Astrocyte of the spinal cord (primary cell): ENCODE results near the gene PTPRD.
"Not testable (repeated sequence)": the region's sequence is repeated elsewhere in the genome, so short reads cannot be mapped to it uniquely, and the experiment has no call there.

Experiments used
- DNase-seq: peaks from one replicate; pipeline ENCODE4 v3.0.0; 2011; ENCODE audit warnings: low read depth, low spot score
- H3K4me3 ChIP-seq: 2 replicates; pipeline ENCODE4 v1.5.1; 2011; ENCODE audit warnings: low read depth, mild to moderate bottlenecking, low read length, moderate library complexity
- in situ Hi-C: cut with HindIII; loops from 2 replicates; pipeline ENCODE4 v1.10.0; 2017; ENCODE audit warnings: low sequenced_read_pairs
- TF ChIP-seq, protein P1 (sequence below): IDR thresholded peaks from 2 replicates; pipeline ENCODE4 v1.5.1; 2012; ENCODE audit warnings: low read depth, mild to moderate bottlenecking, low read length, inconsistent platforms

The PTPRD gene

DNA sequence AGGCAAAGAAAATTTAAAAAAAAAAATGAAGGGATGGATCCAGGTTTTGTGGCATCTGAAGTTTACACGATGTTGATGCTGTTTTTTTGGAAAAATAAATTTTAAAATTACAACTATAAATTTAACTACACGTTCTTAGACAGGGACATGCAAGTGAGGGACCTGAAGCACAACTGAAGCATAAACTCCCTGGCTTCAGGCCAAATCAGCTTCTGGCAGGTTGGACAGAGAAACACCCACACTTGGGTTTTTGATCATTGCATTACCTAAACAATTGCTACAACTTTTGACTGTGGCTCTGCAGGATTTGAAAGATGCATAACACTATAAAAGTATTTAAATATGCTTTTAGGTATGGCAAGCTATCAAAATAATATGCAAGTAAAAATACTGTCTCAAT is 1494.9 kb downstream of the PTPRD start:
- TF ChIP-seq, protein P1, sequence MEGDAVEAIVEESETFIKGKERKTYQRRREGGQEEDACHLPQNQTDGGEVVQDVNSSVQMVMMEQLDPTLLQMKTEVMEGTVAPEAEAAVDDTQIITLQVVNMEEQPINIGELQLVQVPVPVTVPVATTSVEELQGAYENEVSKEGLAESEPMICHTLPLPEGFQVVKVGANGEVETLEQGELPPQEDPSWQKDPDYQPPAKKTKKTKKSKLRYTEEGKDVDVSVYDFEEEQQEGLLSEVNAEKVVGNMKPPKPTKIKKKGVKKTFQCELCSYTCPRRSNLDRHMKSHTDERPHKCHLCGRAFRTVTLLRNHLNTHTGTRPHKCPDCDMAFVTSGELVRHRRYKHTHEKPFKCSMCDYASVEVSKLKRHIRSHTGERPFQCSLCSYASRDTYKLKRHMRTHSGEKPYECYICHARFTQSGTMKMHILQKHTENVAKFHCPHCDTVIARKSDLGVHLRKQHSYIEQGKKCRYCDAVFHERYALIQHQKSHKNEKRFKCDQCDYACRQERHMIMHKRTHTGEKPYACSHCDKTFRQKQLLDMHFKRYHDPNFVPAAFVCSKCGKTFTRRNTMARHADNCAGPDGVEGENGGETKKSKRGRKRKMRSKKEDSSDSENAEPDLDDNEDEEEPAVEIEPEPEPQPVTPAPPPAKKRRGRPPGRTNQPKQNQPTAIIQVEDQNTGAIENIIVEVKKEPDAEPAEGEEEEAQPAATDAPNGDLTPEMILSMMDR, result no peak
- in situ Hi-C loops, result no loop called here
- DNase-seq, result no peak
- no peak overlapping the region for H3K4me3 ChIP-seq

DNA sequence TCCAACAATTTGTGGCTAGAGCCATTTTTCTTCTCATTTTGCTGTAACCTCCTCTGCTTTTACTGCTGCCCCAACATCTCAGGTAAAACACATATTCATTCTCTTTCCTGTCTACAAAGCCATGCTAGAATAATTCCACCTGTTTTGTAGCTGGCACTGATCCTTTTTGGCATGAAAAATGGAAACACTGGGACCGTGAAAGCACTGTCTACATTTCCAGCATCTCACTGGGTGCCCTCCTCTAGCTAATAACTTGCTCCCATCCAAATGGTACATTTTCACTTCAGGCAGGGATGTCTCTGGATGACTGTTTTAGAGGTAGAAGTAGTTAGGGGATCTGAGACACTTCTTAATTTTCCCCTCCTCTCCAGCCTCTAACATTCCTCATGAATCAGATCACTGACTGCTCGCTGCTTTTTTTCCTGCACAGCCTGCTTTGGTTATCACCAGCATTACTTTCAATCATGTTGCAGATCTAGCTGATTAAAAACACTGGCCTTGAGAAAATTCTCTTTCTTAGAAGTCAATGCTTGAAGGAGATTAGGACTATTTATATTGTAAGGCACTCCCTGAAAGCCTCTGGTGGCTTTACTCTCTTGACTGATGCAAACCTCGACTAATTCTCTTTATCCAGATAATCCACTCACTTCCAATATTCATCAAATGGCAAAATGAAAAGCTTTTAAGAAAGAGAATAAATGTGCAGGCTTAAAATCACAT is 1500.6 kb downstream of the PTPRD start:
- TF ChIP-seq, protein P1, result no peak
- DNase-seq, result no peak
- no peak overlapping the region for H3K4me3 ChIP-seq
- in situ Hi-C loops, result no loop called here

DNA sequence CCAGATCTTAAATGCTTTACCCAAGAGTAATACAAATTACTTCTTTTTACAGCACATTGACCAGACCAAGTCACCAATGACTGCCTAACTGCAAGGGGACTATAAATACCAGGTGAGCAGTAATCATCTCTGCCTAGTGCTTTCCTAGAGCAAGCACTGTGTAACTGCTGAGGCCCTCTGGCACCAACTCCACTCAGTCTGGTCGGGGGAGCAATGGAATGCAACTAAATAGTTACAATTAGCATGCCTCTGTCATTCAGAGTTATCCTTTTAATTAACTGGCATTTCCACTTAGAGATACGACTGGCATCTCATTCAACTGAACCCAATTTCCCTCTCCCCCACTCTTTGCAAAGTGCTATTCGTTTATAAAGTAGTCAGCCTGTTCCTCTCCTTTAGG is 1504.2 kb downstream of the PTPRD start:
- H3K4me3 ChIP-seq, result no peak overlapping the region
- DNase-seq, result no peak
- TF ChIP-seq, protein P1, result no peak
- in situ Hi-C loops, result no loop called here

DNA sequence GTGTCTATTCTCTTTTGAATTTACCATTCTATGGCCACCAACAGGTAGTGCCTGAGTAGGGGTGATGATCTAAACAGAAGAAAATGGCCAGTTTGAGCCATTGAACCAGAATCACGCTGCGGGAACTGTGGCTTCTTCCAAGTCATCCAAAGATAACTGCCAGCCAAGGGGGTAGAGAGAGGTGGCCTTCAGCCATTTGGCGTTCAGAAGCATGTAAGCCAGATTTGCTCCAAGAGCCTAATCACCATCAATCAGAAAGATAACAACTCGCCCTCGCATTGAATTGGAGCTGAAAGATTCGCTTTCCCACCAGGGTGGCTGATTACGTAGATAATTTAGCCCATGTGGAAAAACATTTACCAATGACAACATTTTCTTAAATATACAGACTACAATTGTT is 1510.5 kb downstream of the PTPRD start:
- H3K4me3 ChIP-seq, result no peak overlapping the region
- TF ChIP-seq, protein P1, result no peak
- in situ Hi-C loops, result no loop called here
- no peak for DNase-seq

DNA sequence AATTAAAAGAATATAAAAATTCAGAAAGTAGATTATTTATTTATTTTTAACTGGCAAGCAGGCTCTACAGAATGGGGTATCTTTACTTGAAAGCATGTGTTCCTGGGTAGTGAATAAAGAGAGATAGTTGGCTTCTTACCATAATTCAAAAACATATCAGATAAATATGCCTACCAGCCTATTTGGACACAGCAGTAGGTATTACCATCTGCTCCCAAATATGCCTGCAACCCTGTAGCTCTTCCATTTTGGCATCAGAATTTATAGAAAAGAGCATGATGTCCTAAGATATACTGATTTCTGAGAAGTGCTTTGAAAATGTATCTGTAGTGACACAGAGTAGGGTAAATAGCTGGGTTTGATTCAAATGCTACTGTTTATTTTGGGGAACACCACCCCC is 1512.7 kb downstream of the PTPRD start:
- H3K4me3 ChIP-seq, result no peak overlapping the region
- TF ChIP-seq, protein P1, result no peak
- DNase-seq, result no peak
- in situ Hi-C loops, result no loop called here

DNA sequence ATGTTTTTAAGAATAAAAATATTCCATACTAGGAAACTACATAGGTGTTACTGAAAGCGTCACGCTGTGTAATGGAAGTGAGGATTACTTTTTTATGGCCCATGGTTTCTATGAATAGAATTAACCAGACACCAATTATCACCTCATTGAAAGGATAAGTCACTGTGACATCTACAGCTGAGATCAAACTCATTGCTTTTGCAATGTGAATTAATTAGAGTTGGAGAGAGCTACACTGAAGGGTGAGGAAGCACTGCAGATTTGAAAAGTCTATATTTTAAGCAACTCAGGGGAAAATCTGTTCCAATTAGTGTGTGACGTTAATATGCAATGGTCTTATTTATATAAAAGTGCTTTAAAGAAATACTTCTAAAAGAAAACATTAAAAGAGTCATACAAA is 1513.2 kb downstream of the PTPRD start:
- DNase-seq, result no peak
- TF ChIP-seq, protein P1, result no peak
- H3K4me3 ChIP-seq, result no peak overlapping the region
- in situ Hi-C loops, result no loop called here

DNA sequence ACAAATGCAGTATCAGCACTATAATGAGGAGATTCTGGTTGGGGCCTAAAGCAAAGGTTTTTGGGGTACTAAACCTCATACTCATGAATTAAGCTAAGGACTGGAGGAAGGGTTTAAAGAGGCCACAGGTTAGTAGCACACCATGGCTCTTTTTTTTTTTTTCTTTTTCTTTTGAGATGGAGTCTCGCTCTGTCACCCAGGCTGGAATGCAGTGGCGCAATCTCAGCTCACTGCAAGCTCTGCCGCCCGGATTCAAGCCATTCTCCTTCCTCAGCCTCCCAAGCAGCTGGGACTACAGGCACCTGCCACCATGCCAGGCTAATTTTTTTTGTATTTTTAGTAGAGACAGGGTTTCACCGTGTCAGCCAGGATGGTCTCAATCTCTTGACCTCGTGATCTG is 1515.5 kb downstream of the PTPRD start:
- DNase-seq, H3K4me3 ChIP-seq, in situ Hi-C loops: not testable (repeated sequence)
